GM12891 (cell line): ENCODE data around the gene ATP13A4.

Experiments
- POLR2A ChIP-seq: IDR thresholded peaks from 2 replicates; pipeline ENCODE4 v1.6.1; 2011; ENCODE audit warnings: low read depth, low read length, control low read depth
- POLR2AphosphoS5 ChIP-seq: IDR thresholded peaks from 2 replicates; pipeline ENCODE4 v1.6.1; 2011; ENCODE audit warnings: low read depth, low read length, control low read depth
- POU2F2 ChIP-seq: IDR thresholded peaks from 2 replicates; pipeline ENCODE4 v1.6.1; 2011; ENCODE audit warnings: low read depth, mild to moderate bottlenecking, control low read depth, low read length, moderate library complexity
- SPI1 ChIP-seq: IDR thresholded peaks from 2 replicates; pipeline ENCODE4 v1.6.1; 2011; ENCODE audit warnings: low read depth, low read length, control low read depth
- TAF1 ChIP-seq: IDR thresholded peaks from 2 replicates; pipeline ENCODE4 v1.6.1; 2011; ENCODE audit warnings: low read depth, low read length, control low read depth

GRCh38 chr3:193388361-193388760 is 166.3 kb downstream of the ATP13A4 start:
- TF ChIP-seq POLR2AphosphoS5 (no peak), POLR2A (no peak), TAF1 (no peak), SPI1 (no peak), POU2F2 (no peak)
